H1 (cell line): ENCODE results near the gene P4HB. TPM values are rescaled to one million over a fixed set of nuclear protein-coding genes. Genes with fewer than 3 reads are reported as not detected.

Experiments used
- CTCF ChIA-PET: fragments of 300-600 bp; sonication (Branson Sonifier 250); formaldehyde crosslinking; loops from one replicate; lab custom pipeline; 2021; ENCODE audit not compliant: partially characterized antibody; lab: Charles Lee
- POLR2A ChIA-PET: fragments of 300-600 bp; sonication (Branson Sonifier 250); formaldehyde crosslinking; loops from one replicate; lab custom pipeline; 2021; ENCODE audit warnings: inconsistent platforms; ENCODE audit not compliant: partially characterized antibody; lab: Charles Lee
- DNase-seq, 2 experiments: peaks; one replicate each; pipeline versions ENCODE4 v3.0.0 to v3.0.0-alpha.2; 2010 to 2022; ENCODE audit warnings: low spot score in 2 of 2, low read depth in 1 of 2, mixed read lengths in 1 of 2
- FAIRE-seq: peaks from 2 replicates; lab custom pipeline; 2011; peaks lifted over from hg19 to GRCh38; lab: Jason Lieb, UNC
- H2AFZ ChIP-seq: 2 replicates; pipeline ENCODE4 v1.8.1; 2012; ENCODE audit warnings: low read length, inconsistent platforms
- H2AK5ac ChIP-seq: 2 replicates; pipeline ENCODE4 v1.6.1; 2013; ENCODE audit warnings: low read depth, low read length
- H2BK120ac ChIP-seq: replicated peaks from 2 replicates; pipeline ENCODE3; 2013; ENCODE audit warnings: low read depth, low read length, inconsistent platforms
- H2BK12ac ChIP-seq: 2 replicates; pipeline ENCODE4 v1.6.1; 2013; ENCODE audit warnings: low read depth, low read length
- H2BK15ac ChIP-seq: 2 replicates; pipeline ENCODE4 v1.6.1; 2013; ENCODE audit warnings: low read length
- H2BK20ac ChIP-seq: 2 replicates; pipeline ENCODE4 v1.6.1; 2013; ENCODE audit warnings: low read length
- H2BK5ac ChIP-seq: 2 replicates; pipeline ENCODE4 v1.6.1; 2013; ENCODE audit warnings: low read depth, low read length
- H3K14ac ChIP-seq: 2 replicates; pipeline ENCODE4 v1.6.1; 2013; ENCODE audit warnings: inconsistent platforms; ENCODE audit not compliant: insufficient read length
- H3K18ac ChIP-seq: 2 replicates; pipeline ENCODE4 v1.6.1; 2013; ENCODE audit warnings: low read length; ENCODE audit errors: extremely low read depth
- H3K23ac ChIP-seq: 2 replicates; pipeline ENCODE4 v1.6.1; 2013; ENCODE audit warnings: inconsistent platforms; ENCODE audit not compliant: insufficient read length
- H3K23me2 ChIP-seq: 2 replicates; pipeline ENCODE4 v1.6.1; 2013; ENCODE audit warnings: low read depth, low read length
- H3K27ac ChIP-seq: 2 replicates; pipeline ENCODE4 v1.6.1; 2011; ENCODE audit warnings: low read depth, low read length, inconsistent platforms
- H3K27me3 ChIP-seq, 4 experiments: replicated peaks in 1 of 4; 1 replicate in 1 of 4; 2 replicates in 3 of 4; pipeline versions ENCODE4 v1.6.1 to v1.8.1; 2011 to 2013; ENCODE audit warnings: low read length in 3 of 4, mild to moderate bottlenecking in 3 of 4, inconsistent platforms in 2 of 4, mixed read lengths in 2 of 4, moderate library complexity in 1 of 4; ENCODE audit not compliant: control insufficient read depth in 3 of 4, insufficient read depth in 3 of 4; ENCODE audit errors: extremely low read depth in 1 of 4
- H3K36me3 ChIP-seq, 4 experiments: 2 replicates each; pipeline versions ENCODE4 v1.6.1 to v1.8.1; 2011 to 2013; ENCODE audit warnings: mild to moderate bottlenecking in 4 of 4, low read length in 3 of 4, moderate library complexity in 2 of 4, control low read depth in 1 of 4, inconsistent platforms in 1 of 4; ENCODE audit not compliant: insufficient read depth in 4 of 4, control insufficient read depth in 2 of 4
- H3K4ac ChIP-seq: replicated peaks from 2 replicates; pipeline ENCODE3; 2013; ENCODE audit warnings: low read length, low read depth, mixed read lengths, inconsistent platforms; ENCODE audit not compliant: insufficient read length
- H3K4me1 ChIP-seq, 4 experiments: replicated peaks in 1 of 4; 1 replicate in 1 of 4; 2 replicates in 3 of 4; pipeline versions ENCODE4 v1.6.1 to v1.8.1; 2011 to 2013; ENCODE audit warnings: low read length in 3 of 4, inconsistent platforms in 2 of 4, mixed read lengths in 1 of 4; ENCODE audit not compliant: insufficient read depth in 4 of 4, control insufficient read depth in 3 of 4
- H3K4me2 ChIP-seq, 2 experiments: 2 replicates each; pipeline versions ENCODE4 v1.6.1 to v1.8.1; 2011 to 2013; ENCODE audit warnings: low read depth in 2 of 2, low read length in 2 of 2, control low read depth in 1 of 2, inconsistent platforms in 1 of 2, mild to moderate bottlenecking in 1 of 2; ENCODE audit not compliant: insufficient read depth in 1 of 2
- H3K4me3 ChIP-seq, 4 experiments: fragments of 200-600, 300-600 bp in 1 of 4; sonication (generic), shearing (Covaris generic), sonication (Bioruptor Twin) in 1 of 4; 2 replicates each; pipeline versions ENCODE4 v1.5.1 to v1.8.1; 2011 to 2016; ENCODE audit warnings: low read length in 4 of 4, low read depth in 3 of 4, control low read depth in 2 of 4, inconsistent platforms in 2 of 4, mild to moderate bottlenecking in 2 of 4, mixed read lengths in 1 of 4, moderate library complexity in 1 of 4; ENCODE audit not compliant: insufficient read depth in 2 of 4; ENCODE audit errors: extremely low read depth in 1 of 4
- H3K56ac ChIP-seq: replicated peaks from 2 replicates; pipeline ENCODE3; 2013; ENCODE audit warnings: low read depth, mild to moderate bottlenecking, mixed read lengths, low read length, inconsistent platforms; ENCODE audit not compliant: insufficient read length
- H3K79me1 ChIP-seq: 2 replicates; pipeline ENCODE4 v1.6.1; 2013; ENCODE audit warnings: low read depth, low read length, control low read depth
- H3K79me2 ChIP-seq, 2 experiments: 2 replicates each; pipeline versions ENCODE4 v1.6.1 to v1.8.1; 2012 to 2013; ENCODE audit warnings: low read length in 2 of 2, mild to moderate bottlenecking in 2 of 2, inconsistent platforms in 1 of 2; ENCODE audit not compliant: insufficient read depth in 2 of 2, control insufficient read depth in 1 of 2
- H3K9ac ChIP-seq, 4 experiments: replicated peaks in 1 of 4; 1 replicate in 1 of 4; 2 replicates in 3 of 4; pipeline versions ENCODE4 v1.6.1 to v1.8.1; 2011 to 2013; ENCODE audit warnings: low read depth in 3 of 4, low read length in 3 of 4, control low read depth in 2 of 4, mild to moderate bottlenecking in 2 of 4, moderate library complexity in 2 of 4, inconsistent platforms in 1 of 4; ENCODE audit errors: extremely low read depth in 1 of 4
- H3K9me3 ChIP-seq, 2 experiments: 2 replicates each; pipeline versions ENCODE4 v1.6.1 to v1.8.1; 2012 to 2013; ENCODE audit warnings: mild to moderate bottlenecking in 2 of 2, moderate library complexity in 2 of 2, control low read depth in 1 of 2, inconsistent platforms in 1 of 2, low read depth in 1 of 2, low read length in 1 of 2, mixed read lengths in 1 of 2; ENCODE audit not compliant: insufficient read depth in 2 of 2
- H4K20me1 ChIP-seq, 2 experiments: replicated peaks in 1 of 2; 2 replicates each; pipeline versions ENCODE3 to v1.8.1; 2011 to 2013; ENCODE audit warnings: inconsistent platforms in 2 of 2, low read length in 2 of 2, mild to moderate bottlenecking in 1 of 2; ENCODE audit not compliant: insufficient read depth in 2 of 2, control insufficient read depth in 1 of 2
- H4K5ac ChIP-seq: 2 replicates; pipeline ENCODE4 v1.6.1; 2013; ENCODE audit warnings: low read length, low read depth, mixed read lengths, inconsistent platforms; ENCODE audit not compliant: insufficient read length
- H4K8ac ChIP-seq: 2 replicates; pipeline ENCODE4 v1.8.0; 2013; ENCODE audit warnings: mild to moderate bottlenecking, moderate library complexity, low read length, inconsistent platforms; ENCODE audit not compliant: insufficient read depth; ENCODE audit errors: extremely low read depth
- H4K91ac ChIP-seq: replicated peaks from 2 replicates; pipeline ENCODE3; 2013; ENCODE audit warnings: low read length, mixed read lengths, inconsistent platforms; ENCODE audit not compliant: insufficient read length
- ASH2L ChIP-seq: fragments of 200-600, 300-600 bp; sonication (generic); IDR thresholded peaks from one replicate; pipeline ENCODE4 v1.7.1; 2017; ENCODE audit warnings: low read length
- CTBP2 ChIP-seq: IDR thresholded peaks from 2 replicates; pipeline ENCODE4 v1.7.0; 2011; ENCODE audit warnings: borderline replicate concordance, mild to moderate bottlenecking, moderate library complexity, mixed read lengths, low read length; ENCODE audit not compliant: insufficient read depth, insufficient read length
- EGR1 ChIP-seq: IDR thresholded peaks from 2 replicates; pipeline ENCODE4 v1.6.1; 2011; ENCODE audit warnings: low read depth, low read length, borderline replicate concordance
- POLR2AphosphoS5 ChIP-seq: IDR thresholded peaks from 2 replicates; pipeline ENCODE4 v1.6.1; 2011; ENCODE audit warnings: low read depth, low read length
- SIN3A ChIP-seq, 2 experiments: IDR thresholded peaks in 1 of 2; conservative IDR thresholded peaks in 1 of 2; 2 replicates each; pipeline ENCODE4 v1.6.1; 2011 to 2012; ENCODE audit warnings: low read length in 2 of 2, improper control_type of control experiment in 1 of 2, low read depth in 1 of 2, mild to moderate bottlenecking in 1 of 2
- SRF ChIP-seq: IDR thresholded peaks from 2 replicates; pipeline ENCODE4 v1.6.1; 2011; ENCODE audit warnings: mild to moderate bottlenecking, low read depth, low read length, moderate library complexity
- WGBS, 2 experiments: shearing (Covaris generic) in 1 of 2; methylation state at CpG; one replicate each; pipeline versions ENCODE4 v1.1.6 to v1.1.7; 2013 to 2015; ENCODE audit warnings: low lambda C conversion rate in 2 of 2, mixed read lengths in 2 of 2, inconsistent platforms in 1 of 2, low coverage in 1 of 2, missing lambda C conversion rate in 1 of 2; ENCODE audit not compliant: insufficient replicate concordance in 2 of 2, insufficient coverage in 1 of 2, insufficient read length in 1 of 2; ENCODE audit errors: extremely low coverage in 1 of 2, missing lambda C conversion rate in 1 of 2; 5-methylcytosine and 5-hydroxymethylcytosine counted together
- polyA plus RNA-seq, 7 experiments: library from polyadenylated mRNA; depleted of rRNA in 3 of 7; stranded (reverse) in 5 of 7; unstranded in 2 of 7; fragments of >200 nt in 5 of 7; fragments of 200-250 nt in 2 of 7; gene quantifications; 1 replicate in 5 of 7; 2 replicates in 1 of 7; 4 replicates in 1 of 7; pipeline versions ENCODE4 v1.2.1 to v1.2.3, GENCODE V29; 2011 to 2013; ENCODE audit warnings: missing spikeins in 2 of 7, mixed read lengths in 2 of 7
- total RNA-seq: library from RNA; stranded (reverse); fragmentation: NEBNext Ultra II Directional; extraction: Animal tissue kit (Norgen Biotek cat#: 25700); gene quantifications from 2 replicates; pipeline ENCODE4 v1.2.1, GENCODE V29; 2021

P4HB gene
- total and polyA plus RNA-seq, 2 of the 8 experiments (the other 6 are each of a cell fraction or from before 2014, with no cell fraction given): 41.4 to 379 TPM

GRCh38 chr17:81808778-81809555 lies 51.4 kb downstream of the P4HB start:
- 82% methylated on average over 20 of the region's 20 CpGs; no CpG with 5 or more reads in 1 of the 2 experiments for WGBS, 2 experiments
- POLR2A ChIA-PET: interaction anchor here (1.4 to 2.7 kb wide), 2 partner anchors 11 to 96 kb away, joined by 3 to 6 read pairs; no protein-coding TSS in a partner anchor
- Histone ChIP-seq H3K4me3 (no peak overlapping the region), H2BK5ac (peak overlapping the region; percentile 52; the same call in 1 of the 2 replicates), H3K79me2 (no peaks in the 10 kb centered on the region), H3K4me2 (no peak overlapping the region), H4K5ac (no peak overlapping the region), H2BK120ac (no peak overlapping the region), H4K8ac (no peak overlapping the region; the same call in 1 of the 2 replicates), H3K36me3 (peaks cover 0 to 7% (median 0%) of the 10 kb centered on the region in 4 experiments; a peak in 1 of 8 replicates), H3K4ac (no peak overlapping the region), H3K18ac (no peak overlapping the region), H4K91ac (no peak overlapping the region), H3K27me3 (peaks cover 17 to 31% (median 25%) of the 10 kb centered on the region in 4 experiments), H3K4me1 (no peaks in the 10 kb centered on the region; a peak in 3 of 7 replicates), H2BK12ac (peak overlapping the region; percentile 27; the same call in 1 of the 2 replicates), H2AK5ac (0 out of 2 replicates have a peak overlapping the region, but pooled peaks have one; percentile 53), H2BK20ac (no peak overlapping the region), H2AFZ (no peak overlapping the region), H3K79me1 (no peaks in the 10 kb centered on the region), H4K20me1 (peaks cover 0 to 4% of the 10 kb centered on the region in 2 experiments), H3K23me2 (peaks cover 5% of the 10 kb centered on the region; the same call in 1 of the 2 replicates), H2BK15ac (no peak overlapping the region), H3K9ac (no peak overlapping the region), H3K27ac (no peak overlapping the region), H3K23ac (no peak overlapping the region), H3K9me3 (no peaks in the 10 kb centered on the region), H3K56ac (no peak overlapping the region), H3K14ac (no peak overlapping the region)
- CTCF ChIA-PET: interaction anchor here (0.7 to 4.5 kb wide), 6 partner anchors 8 to 1881 kb away, joined by 3 to 19 read pairs (median 5); no protein-coding TSS in a partner anchor
- DNase-seq (no peak), FAIRE-seq (no peak)
- no peak for TF ChIP-seq SRF
- no peak for TF ChIP-seq CTBP2
- TF ChIP-seq SIN3A (conservative IDR thresholded peaks at IDR 0.05 in 1 of 2, IDR thresholded peaks at IDR 0.05 in 1 of 2; ENCODE audit: low read depth in 1 of 2, low read length in 2 of 2): no peak
- no peak for TF ChIP-seq EGR1
- TF ChIP-seq POLR2AphosphoS5: no peak
- TF ChIP-seq ASH2L: no peak
